ENCODE measurements around the gene WDPCP. TPM values are rescaled to one million over a fixed set of nuclear protein-coding genes. Genes with fewer than 3 reads are reported as not detected.
A peak's percentile ranks its signal among the peaks of the same experiment; 100 is the strongest.
"Not testable (repeated sequence)": the region's sequence is repeated elsewhere in the genome, so short reads cannot be mapped to it uniquely, and the experiment has no call there.

Gene WDPCP
- polyA plus RNA-seq, 3 donors, result 12.3 to 16.2 (median 15.5) TPM

DNA sequence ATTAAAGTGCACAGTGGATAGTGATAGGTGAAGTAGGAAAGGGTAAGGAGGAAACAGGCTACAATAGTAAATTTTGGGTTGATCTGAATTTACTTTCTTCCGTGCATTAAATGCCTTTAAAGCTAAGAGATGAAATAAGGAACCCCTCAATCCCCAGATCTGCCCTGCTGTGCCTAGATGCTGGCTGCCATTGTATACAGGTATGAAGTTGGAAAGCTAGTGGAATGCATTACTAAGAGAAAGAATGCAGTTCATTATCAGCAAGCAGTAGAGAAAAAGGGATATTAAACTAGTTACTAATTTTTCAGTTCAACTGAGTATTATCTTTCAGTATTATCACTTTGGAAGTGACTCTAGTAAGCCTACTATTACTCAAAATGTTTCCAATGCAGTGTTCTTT is 93.3 kb downstream of the WDPCP start:
- DNase-seq (ENCODE audit: extremely low read depth in 1 of 11, low read depth in 9 of 11, low spot score in 4 of 11), result no peak

GRCh38 chr2:63494100-63494499 is 94.2 kb downstream of the WDPCP start:
- no peak for DNase-seq (ENCODE audit: extremely low read depth in 1 of 11, low read depth in 9 of 11, low spot score in 4 of 11)

GRCh38 chr2:63488118-63488713 is 100.1 kb downstream of the WDPCP start:
- DNase-seq (ENCODE audit: extremely low read depth in 1 of 11, low read depth in 9 of 11, low spot score in 4 of 11), result peak in 8 of 11 donors; percentile 2 to 30 (median 11)

DNA sequence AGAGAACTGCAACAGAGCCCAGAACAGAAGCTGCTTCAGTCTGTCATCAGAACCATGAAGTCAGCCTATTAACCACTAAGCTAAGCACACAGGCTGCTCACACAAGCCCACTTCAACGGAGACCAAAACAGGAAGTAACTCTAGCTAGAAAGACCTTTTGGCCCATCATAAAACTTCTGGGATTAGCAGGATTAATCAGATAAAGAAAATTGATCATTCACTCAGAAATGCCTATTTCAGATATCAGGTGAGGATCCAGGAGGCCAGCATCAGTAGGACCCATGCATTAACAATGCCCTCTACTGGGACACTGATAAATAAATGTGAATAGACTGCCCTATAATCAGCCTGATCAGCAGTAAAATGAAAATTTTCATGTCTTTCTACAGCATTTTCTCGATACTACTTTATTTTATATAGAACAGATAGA is 101.4 kb downstream of the WDPCP start:
- DNase-seq (ENCODE audit: extremely low read depth in 1 of 11, low read depth in 9 of 11, low spot score in 4 of 11), result no peak

- no peak for DNase-seq (ENCODE audit: extremely low read depth in 1 of 11, low read depth in 9 of 11, low spot score in 4 of 11)
These were observed 103.4 kb downstream of the WDPCP start for GRCh38 chr2:63484901-63485300.

GRCh38 chr2:63484481-63484880 is 103.8 kb downstream of the WDPCP start:
- DNase-seq (ENCODE audit: extremely low read depth in 1 of 11, low read depth in 9 of 11, low spot score in 4 of 11), result no peak

DNA sequence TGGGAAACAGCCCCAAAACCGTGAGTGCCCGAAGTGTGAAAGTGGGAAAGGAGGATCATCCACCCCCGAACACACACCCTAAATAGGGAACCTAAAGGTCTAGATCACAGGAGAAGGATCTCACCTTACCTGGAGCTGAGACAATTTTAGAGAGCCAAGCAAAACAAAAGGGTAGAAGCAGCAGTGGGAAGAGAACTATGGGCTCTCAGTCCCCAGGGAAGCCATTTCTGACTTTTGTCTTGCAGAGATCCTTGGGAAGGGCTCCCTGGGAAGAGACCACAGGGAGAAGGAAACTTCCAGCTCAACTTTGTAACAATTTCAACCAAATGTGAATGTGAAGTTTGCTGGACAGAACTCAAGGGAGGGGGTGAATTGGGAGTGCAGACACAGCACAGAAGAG is 110.6 kb downstream of the WDPCP start:
- DNase-seq (ENCODE audit: extremely low read depth in 1 of 11, low read depth in 9 of 11, low spot score in 4 of 11), result no peak

- not testable (repeated sequence) for DNase-seq (ENCODE audit: extremely low read depth in 1 of 11, low read depth in 9 of 11, low spot score in 4 of 11)
These were observed 119.0 kb downstream of the WDPCP start for GRCh38 chr2:63469313-63469712.

DNA sequence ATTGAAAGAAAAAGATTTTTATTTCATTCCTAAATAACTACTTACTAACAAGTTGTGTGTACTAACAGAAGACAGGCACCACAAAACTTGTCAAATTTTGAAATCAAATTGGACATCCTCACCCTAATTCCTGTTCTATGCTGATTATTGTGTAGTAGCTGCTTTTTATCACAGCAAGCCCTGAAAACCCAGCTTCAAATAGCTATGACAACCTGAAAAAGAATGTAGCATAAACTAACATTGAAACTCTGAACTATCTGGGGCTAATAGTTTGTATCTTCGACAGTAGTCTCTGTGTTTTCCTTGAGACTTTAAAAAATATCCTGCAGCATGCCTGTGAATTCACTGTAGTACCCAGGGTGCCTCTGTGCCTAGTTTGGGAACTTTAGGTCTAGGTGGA is 122.6 kb downstream of the WDPCP start:
- no peak for DNase-seq (ENCODE audit: extremely low read depth in 1 of 11, low read depth in 9 of 11, low spot score in 4 of 11)

GRCh38 chr2:63463142-63463541 is 125.1 kb downstream of the WDPCP start:
- no peak for DNase-seq (ENCODE audit: extremely low read depth in 1 of 11, low read depth in 9 of 11, low spot score in 4 of 11)

- no peak for DNase-seq (ENCODE audit: extremely low read depth in 1 of 11, low read depth in 9 of 11, low spot score in 4 of 11)
These were observed 141.6 kb downstream of the WDPCP start for GRCh38 chr2:63446658-63447057.

- no peak for DNase-seq (ENCODE audit: extremely low read depth in 1 of 11, low read depth in 9 of 11, low spot score in 4 of 11)
These were observed 143.6 kb downstream of the WDPCP start for GRCh38 chr2:63444565-63445288.

GRCh38 chr2:63440612-63441011 is 147.7 kb downstream of the WDPCP start:
- DNase-seq (ENCODE audit: extremely low read depth in 1 of 11, low read depth in 9 of 11, low spot score in 4 of 11), result no peak

GRCh38 chr2:63438181-63438580 is 150.1 kb downstream of the WDPCP start:
- DNase-seq (ENCODE audit: extremely low read depth in 1 of 11, low read depth in 9 of 11, low spot score in 4 of 11), result no peak

DNA sequence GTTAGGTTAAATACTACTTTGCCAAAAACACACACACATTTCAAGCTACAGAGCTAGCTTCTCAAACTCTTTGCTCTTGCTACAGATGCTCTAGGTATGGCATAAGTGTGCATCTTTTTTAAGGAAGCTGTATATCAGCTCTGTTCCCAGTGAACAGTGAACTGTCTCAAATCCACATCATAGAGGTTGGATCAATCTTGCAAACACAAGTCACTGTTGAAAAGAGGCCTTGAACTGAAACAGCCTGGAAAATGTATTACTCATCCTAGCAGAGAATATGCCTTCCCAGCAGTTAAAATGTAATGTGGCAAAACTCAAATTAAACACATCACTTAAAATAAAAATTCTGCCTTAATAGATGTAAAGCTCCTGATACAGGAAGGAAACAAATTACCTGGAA is 151.8 kb downstream of the WDPCP start:
- DNase-seq (ENCODE audit: extremely low read depth in 1 of 11, low read depth in 9 of 11, low spot score in 4 of 11), result no peak

- DNase-seq (ENCODE audit: extremely low read depth in 1 of 11, low read depth in 9 of 11, low spot score in 4 of 11), result peak in 1 of 11 donors; percentile 8
These were observed 153.2 kb downstream of the WDPCP start for GRCh38 chr2:63435070-63435469.

DNA sequence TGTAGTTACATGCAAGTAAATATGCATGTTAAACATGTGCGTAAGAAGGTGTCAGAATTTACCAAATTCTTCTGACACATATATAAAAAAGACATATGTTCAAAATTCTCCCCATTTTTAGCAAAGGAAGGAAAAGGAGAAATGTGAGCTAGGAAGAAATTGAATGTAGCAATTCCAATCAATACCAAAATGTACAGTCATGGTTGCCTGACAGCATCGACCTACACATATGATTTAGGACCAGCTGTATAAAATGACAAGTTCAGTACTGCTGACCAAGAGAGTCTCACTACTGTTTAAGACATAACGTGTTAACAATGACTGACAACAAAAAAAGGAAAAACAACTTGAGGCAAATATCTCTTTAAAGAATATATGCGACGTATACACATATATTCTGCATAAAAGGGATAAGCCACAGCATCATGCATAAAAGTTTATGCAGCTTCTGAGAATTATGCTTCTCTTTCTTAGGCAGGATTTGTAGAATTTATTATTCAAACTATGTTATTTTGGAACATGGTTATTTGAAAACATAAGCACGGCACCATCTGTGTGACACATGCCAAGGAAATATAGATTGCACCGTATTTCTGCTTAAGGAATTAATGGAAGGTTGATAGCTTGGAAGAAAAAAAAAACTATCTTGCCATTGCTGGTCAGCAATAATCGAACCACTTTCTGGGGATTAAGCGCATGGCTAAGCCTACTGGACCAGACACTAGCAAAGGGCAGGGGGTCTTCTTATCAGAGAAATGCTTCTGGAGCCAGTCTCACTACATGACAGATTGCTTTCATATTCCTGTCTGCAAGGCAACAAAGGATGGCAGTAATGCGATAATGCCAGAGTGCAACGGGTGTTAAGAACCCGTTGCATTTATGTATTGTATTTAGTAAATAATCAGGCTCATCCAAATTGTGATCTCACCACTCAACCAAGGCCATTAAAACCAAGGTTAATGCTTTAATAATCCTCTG is 154.0 kb downstream of the WDPCP start:
- DNase-seq (ENCODE audit: extremely low read depth in 1 of 11, low read depth in 9 of 11, low spot score in 4 of 11), result no peak

GRCh38 chr2:63432373-63432772 is 155.9 kb downstream of the WDPCP start:
- no peak for DNase-seq (ENCODE audit: extremely low read depth in 1 of 11, low read depth in 9 of 11, low spot score in 4 of 11)

DNA sequence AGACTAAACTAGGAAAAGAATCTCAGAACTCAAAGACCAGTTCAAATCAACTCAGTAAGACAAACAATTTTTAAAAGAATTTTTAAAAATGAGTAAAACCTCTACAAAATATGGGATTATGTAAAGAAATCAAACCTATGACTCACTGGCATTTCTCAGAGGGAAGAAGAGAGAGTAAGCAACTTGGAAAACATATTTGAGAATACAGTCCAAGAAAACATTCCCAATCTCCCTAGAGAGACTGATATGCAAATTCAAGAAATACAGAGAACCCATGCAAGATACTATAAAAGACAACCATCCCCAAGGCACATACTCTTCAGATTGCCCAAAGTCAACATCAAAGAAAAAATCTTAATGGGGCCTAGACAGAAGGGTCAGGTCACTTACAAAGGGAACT is 162.7 kb downstream of the WDPCP start:
- no peak for DNase-seq (ENCODE audit: extremely low read depth in 1 of 11, low read depth in 9 of 11, low spot score in 4 of 11)

DNA sequence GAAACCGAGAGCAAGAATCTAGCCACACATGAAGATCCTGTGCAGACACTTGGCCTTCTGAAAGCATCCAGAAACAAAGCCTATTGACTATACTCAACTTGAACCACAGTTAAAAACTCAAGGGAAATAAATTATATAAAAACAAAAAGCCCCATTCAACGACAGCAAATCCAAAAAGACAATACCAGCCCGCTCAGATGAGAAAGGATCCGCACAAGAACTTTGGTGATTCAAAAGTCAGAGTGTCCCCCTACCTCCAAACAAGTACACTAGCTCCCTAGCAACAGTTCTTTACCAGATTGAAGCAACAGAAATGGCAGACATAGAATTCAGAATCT is 163.2 kb downstream of the WDPCP start:
- DNase-seq (ENCODE audit: extremely low read depth in 1 of 11, low read depth in 9 of 11, low spot score in 4 of 11), result no peak

Measured in renal cortex interstitium (tissue), 11 donors.